OCI-LY1 (cell line): ENCODE results near the gene GAP43.

Source experiments
- H2AFZ ChIP-seq: fragments of 200-600 bp; sonication (generic), shearing (Covaris generic); 2 replicates; pipeline ENCODE4 v1.6.0; 2014; ENCODE audit warnings: antibody characterized with exemption, mild to moderate bottlenecking, low read length
- H3F3A ChIP-seq: fragments of 200-600 bp; sonication (generic), shearing (Covaris generic); 2 replicates; pipeline ENCODE4 v1.6.0; 2014; ENCODE audit warnings: mild to moderate bottlenecking, antibody characterized with exemption, low read length, moderate library complexity; ENCODE audit not compliant: insufficient read depth
- H3K27ac ChIP-seq: fragments of 200-600 bp; sonication (generic); 2 replicates; pipeline ENCODE4 v1.5.1; 2014; ENCODE audit warnings: low read length, mixed run types, mild to moderate bottlenecking, low read depth; ENCODE audit not compliant: poor library complexity, severe bottlenecking
- H3K27me3 ChIP-seq: fragments of 200-600 bp; sonication (generic); 2 replicates; pipeline ENCODE4 v1.6.0; 2014; ENCODE audit warnings: antibody characterized with exemption, mild to moderate bottlenecking, low read length, moderate library complexity; ENCODE audit not compliant: insufficient read depth
- H3K36me3 ChIP-seq: fragments of 200-600 bp; sonication (generic); 2 replicates; pipeline ENCODE4 v1.6.1; 2014; ENCODE audit warnings: mild to moderate bottlenecking, antibody characterized with exemption, low read length, moderate library complexity, mixed read lengths; ENCODE audit not compliant: insufficient read depth
- H3K4me1 ChIP-seq: fragments of 200-600 bp; sonication (generic); 2 replicates; pipeline ENCODE4 v1.5.1; 2014; ENCODE audit warnings: mild to moderate bottlenecking, low read length, moderate library complexity; ENCODE audit not compliant: insufficient read depth, severe bottlenecking
- H3K4me2 ChIP-seq: fragments of 200-600 bp; sonication (generic), shearing (Covaris generic); 2 replicates; pipeline ENCODE4 v1.6.1; 2014; ENCODE audit warnings: low read length
- H3K4me3 ChIP-seq: fragments of 200-600 bp; sonication (generic); 2 replicates; pipeline ENCODE4 v1.5.1; 2014; ENCODE audit warnings: low read length, low read depth, mild to moderate bottlenecking, mixed read lengths; ENCODE audit not compliant: poor library complexity, severe bottlenecking
- H3K79me2 ChIP-seq: fragments of 200-600 bp; shearing (Covaris generic); 2 replicates; pipeline ENCODE4 v1.6.1; 2016; ENCODE audit warnings: mixed run types, low read length, mixed read lengths; ENCODE audit not compliant: insufficient read depth
- H3K9ac ChIP-seq: fragments of 200-600 bp; sonication (generic), shearing (Covaris generic); 2 replicates; pipeline ENCODE4 v1.6.1; 2014; ENCODE audit warnings: mild to moderate bottlenecking, low read length, mixed read lengths
- H3K9me2 ChIP-seq: fragments of 200-600 bp; sonication (generic), shearing (Covaris generic); 2 replicates; pipeline ENCODE4 v1.6.1; 2014; ENCODE audit warnings: low read depth, mild to moderate bottlenecking, low read length, mixed read lengths
- H3K9me3 ChIP-seq: fragments of 200-600 bp; shearing (Covaris generic); 2 replicates; pipeline ENCODE4 v1.6.1; 2014; ENCODE audit warnings: low read length, mixed read lengths
- H4K20me1 ChIP-seq: fragments of 200-600 bp; sonication (generic), shearing (Covaris generic); 2 replicates; pipeline ENCODE4 v1.6.0; 2016; ENCODE audit warnings: mild to moderate bottlenecking, low read length; ENCODE audit not compliant: insufficient read depth
- EZH2 ChIP-seq: fragments of 200-600 bp; sonication (generic), shearing (Covaris generic); IDR thresholded peaks from 2 replicates; pipeline ENCODE4 v1.8.0; 2017; ENCODE audit warnings: borderline replicate concordance, mixed run types, mild to moderate bottlenecking, antibody characterized with exemption, low read length, moderate library complexity, mixed read lengths
- TF ChIP-seq, protein P1 (sequence below): fragments of 200-600 bp; sonication (generic), shearing (Covaris generic); IDR thresholded peaks from 2 replicates; pipeline ENCODE4 v1.5.1; 2017; ENCODE audit warnings: mild to moderate bottlenecking, antibody characterized with exemption, low read length, moderate library complexity, mixed read lengths

Gene GAP43

DNA sequence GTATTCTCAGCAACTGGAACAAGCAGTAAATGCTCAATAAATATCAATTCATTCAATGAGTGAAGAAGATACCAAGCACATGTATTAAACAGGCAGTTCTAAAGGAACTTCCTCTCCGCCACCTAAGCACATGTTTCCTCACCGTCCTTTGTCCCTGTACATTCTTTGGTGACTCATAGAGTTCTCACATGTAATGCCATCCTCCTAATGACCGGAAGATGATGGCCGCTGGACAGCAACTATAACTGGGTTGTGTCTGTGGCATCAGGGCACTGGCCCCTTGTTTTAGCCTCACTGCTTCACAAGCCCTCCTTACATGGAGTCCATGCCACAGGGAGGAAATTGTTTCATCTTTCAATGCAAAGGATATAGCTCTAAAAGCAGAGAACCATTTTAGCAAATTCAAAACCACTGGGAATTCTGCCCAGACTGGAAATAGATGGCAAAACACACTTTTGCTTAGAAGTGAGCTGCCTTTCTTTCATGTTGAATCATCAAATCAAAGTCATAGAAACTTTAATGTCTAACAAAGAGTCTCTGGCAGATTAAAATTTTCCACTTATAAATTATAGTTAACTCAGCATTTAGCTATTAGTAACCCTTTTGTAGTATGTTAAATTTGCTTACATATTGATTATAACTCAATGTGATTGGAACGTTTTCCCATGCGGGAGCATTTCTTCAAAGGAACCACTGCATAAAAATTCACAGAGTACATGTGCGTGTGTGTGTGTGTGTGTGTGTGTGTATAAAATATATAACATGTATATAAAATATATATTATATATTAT is 74.1 kb downstream of the GAP43 start:
- Histone ChIP-seq H3K27ac (no peak overlapping the region), H3F3A (no peaks in the 10 kb centered on the region)
- TF ChIP-seq, protein P1, sequence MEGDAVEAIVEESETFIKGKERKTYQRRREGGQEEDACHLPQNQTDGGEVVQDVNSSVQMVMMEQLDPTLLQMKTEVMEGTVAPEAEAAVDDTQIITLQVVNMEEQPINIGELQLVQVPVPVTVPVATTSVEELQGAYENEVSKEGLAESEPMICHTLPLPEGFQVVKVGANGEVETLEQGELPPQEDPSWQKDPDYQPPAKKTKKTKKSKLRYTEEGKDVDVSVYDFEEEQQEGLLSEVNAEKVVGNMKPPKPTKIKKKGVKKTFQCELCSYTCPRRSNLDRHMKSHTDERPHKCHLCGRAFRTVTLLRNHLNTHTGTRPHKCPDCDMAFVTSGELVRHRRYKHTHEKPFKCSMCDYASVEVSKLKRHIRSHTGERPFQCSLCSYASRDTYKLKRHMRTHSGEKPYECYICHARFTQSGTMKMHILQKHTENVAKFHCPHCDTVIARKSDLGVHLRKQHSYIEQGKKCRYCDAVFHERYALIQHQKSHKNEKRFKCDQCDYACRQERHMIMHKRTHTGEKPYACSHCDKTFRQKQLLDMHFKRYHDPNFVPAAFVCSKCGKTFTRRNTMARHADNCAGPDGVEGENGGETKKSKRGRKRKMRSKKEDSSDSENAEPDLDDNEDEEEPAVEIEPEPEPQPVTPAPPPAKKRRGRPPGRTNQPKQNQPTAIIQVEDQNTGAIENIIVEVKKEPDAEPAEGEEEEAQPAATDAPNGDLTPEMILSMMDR, result no peak
- TF ChIP-seq EZH2, result no peak

DNA sequence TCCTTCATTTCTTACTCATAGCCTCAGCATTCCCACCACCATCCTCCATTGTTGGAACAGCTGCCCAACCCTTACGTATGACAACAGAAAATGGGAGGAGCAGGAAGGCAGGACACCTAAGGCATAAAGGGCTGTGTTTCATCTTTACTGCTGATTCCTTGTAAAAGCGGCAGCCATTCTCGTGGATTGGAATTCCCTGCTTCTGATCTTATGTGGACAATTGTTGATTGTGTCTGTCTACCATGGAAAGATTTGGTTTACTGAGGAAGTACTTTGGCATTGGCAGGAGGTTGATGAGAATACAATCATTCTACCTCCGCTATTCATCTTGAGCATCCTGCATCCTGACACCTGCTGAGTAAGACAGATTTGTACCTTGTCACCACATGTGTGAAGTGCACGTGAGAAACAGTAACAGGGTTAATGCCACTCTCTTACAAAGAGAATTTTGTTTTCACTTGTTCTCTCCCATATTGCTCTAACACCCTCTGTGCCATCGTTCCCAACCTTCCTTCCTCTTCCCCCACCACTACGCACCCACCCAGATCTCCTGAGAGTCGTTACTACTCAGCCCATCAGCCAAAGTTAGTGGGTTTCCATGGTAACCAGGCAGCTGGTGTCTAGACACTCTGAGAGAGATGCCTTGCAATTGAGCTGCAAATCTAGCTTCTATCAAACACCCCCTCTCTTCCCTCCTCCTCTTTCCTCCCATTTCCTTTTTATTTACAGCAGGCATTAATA is 75.7 kb downstream of the GAP43 start:
- no peaks in the 10 kb centered on the region for H3K4me1 ChIP-seq
- no peak overlapping the region for H3K27ac ChIP-seq
- H3K79me2 ChIP-seq, result no peaks in the 10 kb centered on the region
- H2AFZ ChIP-seq, result no peak overlapping the region
- no peaks in the 10 kb centered on the region for H3K9me3 ChIP-seq
- no peak overlapping the region for H3K4me2 ChIP-seq
- TF ChIP-seq, protein P1, result no peak
- TF ChIP-seq EZH2, result no peak
- H3F3A ChIP-seq, result no peaks in the 10 kb centered on the region
- no peaks in the 10 kb centered on the region for H3K9me2 ChIP-seq
- H4K20me1 ChIP-seq, result no peaks in the 10 kb centered on the region
- H3K9ac ChIP-seq, result no peak overlapping the region
- no peaks in the 10 kb centered on the region for H3K36me3 ChIP-seq
- H3K27me3 ChIP-seq, result no peaks in the 10 kb centered on the region
- H3K4me3 ChIP-seq, result no peak overlapping the region

More for the DNA sequence above, 74.1 kb downstream of the GAP43 start:
- H3K27me3 ChIP-seq, result no peaks in the 10 kb centered on the region
- H3K4me2 ChIP-seq, result no peak overlapping the region
- no peaks in the 10 kb centered on the region for H3K36me3 ChIP-seq
- H3K4me1 ChIP-seq, result no peaks in the 10 kb centered on the region
- H3K4me3 ChIP-seq, result no peak overlapping the region
- no peak overlapping the region for H2AFZ ChIP-seq
- H3K9me3 ChIP-seq, result no peaks in the 10 kb centered on the region
- H3K9ac ChIP-seq, result no peak overlapping the region
- no peaks in the 10 kb centered on the region for H3K79me2 ChIP-seq
- H3K9me2 ChIP-seq, result no peaks in the 10 kb centered on the region
- no peaks in the 10 kb centered on the region for H4K20me1 ChIP-seq

DNA sequence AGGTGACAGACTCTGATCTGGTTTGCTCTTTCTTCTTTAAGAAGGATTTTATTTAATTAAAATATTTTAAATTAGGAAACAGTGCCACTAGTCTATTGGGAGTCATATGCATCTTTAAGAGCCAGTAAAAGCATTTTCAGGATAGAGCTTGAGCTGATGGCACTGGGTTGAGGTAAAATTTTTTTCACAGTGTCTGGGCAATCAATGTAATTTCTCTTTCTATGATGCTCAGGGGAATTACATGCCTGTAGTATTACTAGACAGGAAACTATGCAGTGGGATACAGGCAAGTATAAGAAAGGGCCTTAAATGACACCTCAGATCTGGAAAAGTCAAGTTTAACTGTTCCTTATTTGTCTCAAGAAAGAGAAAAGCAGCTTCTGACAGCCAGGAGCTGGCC is 76.4 kb downstream of the GAP43 start:
- Histone ChIP-seq H2AFZ (no peak overlapping the region), H3F3A (no peaks in the 10 kb centered on the region), H3K9ac (no peak overlapping the region), H3K27ac (no peak overlapping the region), H3K36me3 (no peaks in the 10 kb centered on the region), H3K79me2 (no peaks in the 10 kb centered on the region), H4K20me1 (no peaks in the 10 kb centered on the region), H3K4me2 (no peak overlapping the region), H3K9me2 (no peaks in the 10 kb centered on the region), H3K9me3 (no peaks in the 10 kb centered on the region), H3K4me1 (no peaks in the 10 kb centered on the region), H3K27me3 (no peaks in the 10 kb centered on the region), H3K4me3 (no peak overlapping the region)
- TF ChIP-seq EZH2, result no peak
- TF ChIP-seq, protein P1, result no peak
